ENCODE results near the gene EPS15. TPM values are rescaled to one million over a fixed set of nuclear protein-coding genes. Genes with fewer than 3 reads are reported as not detected.
"Not testable (repeated sequence)": the region's sequence is repeated elsewhere in the genome, so short reads cannot be mapped to it uniquely, and the experiment has no call there.

EPS15 gene
- total and polyA plus RNA-seq, 7 donors: 9.8 to 71.9 (median 46.1) TPM

DNA sequence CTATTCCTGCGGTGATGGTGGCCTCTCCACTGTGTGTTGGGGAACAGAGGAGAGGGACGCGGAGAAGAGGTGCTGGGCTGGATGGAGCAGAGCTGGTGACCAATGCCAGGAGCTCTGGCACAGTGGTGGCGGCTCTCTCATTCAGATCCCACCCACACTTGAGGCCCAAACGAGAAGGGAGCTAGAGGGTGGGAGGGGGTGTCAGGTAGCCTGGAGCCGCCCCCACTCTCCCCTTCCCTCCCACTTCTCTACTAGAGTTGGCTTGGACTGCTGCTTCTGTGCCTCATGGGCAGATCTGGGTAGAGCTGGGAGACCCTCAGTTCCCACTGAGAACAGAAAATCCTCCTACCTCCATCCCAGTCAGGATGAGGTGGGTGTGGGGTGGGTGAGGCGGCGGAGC is 192.2 kb downstream of the EPS15 start:
- Histone ChIP-seq H3K27ac (no peak overlapping the region), H3K4me1 (peaks cover 8% of the 10 kb centered on the region), H3K36me3 (ENCODE audit: insufficient read depth in 1 of 2, low read depth in 1 of 2) (no peaks in the 10 kb centered on the region), H3K27me3 (ENCODE audit: insufficient read depth in 3 of 3, low read length in 2 of 3) (peaks cover 0 to 5% (median 0%) of the 10 kb centered on the region in 3 donors), H3K4me3 (no peak overlapping the region), H3K9me3 (no peaks in the 10 kb centered on the region)
- TF ChIP-seq, protein P1, sequence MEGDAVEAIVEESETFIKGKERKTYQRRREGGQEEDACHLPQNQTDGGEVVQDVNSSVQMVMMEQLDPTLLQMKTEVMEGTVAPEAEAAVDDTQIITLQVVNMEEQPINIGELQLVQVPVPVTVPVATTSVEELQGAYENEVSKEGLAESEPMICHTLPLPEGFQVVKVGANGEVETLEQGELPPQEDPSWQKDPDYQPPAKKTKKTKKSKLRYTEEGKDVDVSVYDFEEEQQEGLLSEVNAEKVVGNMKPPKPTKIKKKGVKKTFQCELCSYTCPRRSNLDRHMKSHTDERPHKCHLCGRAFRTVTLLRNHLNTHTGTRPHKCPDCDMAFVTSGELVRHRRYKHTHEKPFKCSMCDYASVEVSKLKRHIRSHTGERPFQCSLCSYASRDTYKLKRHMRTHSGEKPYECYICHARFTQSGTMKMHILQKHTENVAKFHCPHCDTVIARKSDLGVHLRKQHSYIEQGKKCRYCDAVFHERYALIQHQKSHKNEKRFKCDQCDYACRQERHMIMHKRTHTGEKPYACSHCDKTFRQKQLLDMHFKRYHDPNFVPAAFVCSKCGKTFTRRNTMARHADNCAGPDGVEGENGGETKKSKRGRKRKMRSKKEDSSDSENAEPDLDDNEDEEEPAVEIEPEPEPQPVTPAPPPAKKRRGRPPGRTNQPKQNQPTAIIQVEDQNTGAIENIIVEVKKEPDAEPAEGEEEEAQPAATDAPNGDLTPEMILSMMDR (IDR thresholded peaks at IDR 0.05): no peak
- DNase-seq: no peak
- ATAC-seq: no peak
- intact Hi-C loops (cut with DNase I): no loop called here
- WGBS, 3 donors: 74 to 78% (median 77%) methylated on average over 8 of the region's 8 CpGs

DNA sequence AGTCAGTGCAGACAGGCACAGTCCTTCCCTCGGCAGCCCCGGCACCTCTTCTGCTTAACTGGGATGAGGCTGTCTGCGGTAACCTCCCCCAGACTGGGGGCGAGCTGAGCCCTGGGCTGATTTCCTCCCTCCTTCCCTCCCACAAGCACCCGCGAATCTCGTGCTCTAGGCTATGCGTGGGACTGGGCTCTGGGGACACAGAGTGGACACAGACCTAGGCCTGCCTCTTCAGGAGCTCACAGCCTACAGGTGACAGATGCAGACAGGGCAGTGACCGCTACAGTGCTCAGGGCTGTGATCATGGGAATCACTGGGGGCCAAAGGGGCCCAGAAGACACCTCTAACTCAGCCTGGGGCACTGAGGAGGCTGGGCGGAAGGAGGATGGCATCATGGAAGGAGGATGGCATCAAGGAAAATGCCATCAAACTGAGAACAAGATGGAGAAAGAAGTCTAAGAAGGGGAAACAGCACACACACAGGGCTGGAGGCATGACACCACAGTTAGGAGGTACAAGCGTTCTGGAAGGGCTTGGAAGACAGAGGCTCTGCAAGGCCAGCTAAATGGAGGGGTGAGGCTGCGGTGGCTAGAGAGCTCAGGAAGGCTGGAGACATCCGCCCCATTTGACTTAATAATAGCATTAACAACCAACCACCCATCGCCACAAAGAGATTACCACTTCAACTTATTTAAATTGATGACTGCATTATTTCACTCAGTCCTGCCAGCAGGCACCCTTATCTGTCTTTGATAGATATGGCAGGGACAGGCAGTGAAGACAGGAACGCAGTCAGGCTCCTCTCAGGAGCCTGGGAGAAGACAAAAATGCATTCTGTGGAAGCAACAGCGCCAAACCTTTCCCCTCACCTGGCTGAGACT is 192.9 kb downstream of the EPS15 start:
- Histone ChIP-seq H3K9me3 (no peaks in the 10 kb centered on the region), H3K4me3 (no peak overlapping the region), H3K27ac (no peak overlapping the region), H3K4me1 (peaks cover 3% of the 10 kb centered on the region), H3K36me3 (ENCODE audit: insufficient read depth in 1 of 2, low read depth in 1 of 2) (no peaks in the 10 kb centered on the region), H3K27me3 (ENCODE audit: insufficient read depth in 3 of 3, low read length in 2 of 3) (peaks cover 0 to 5% (median 0%) of the 10 kb centered on the region in 3 donors)
- intact Hi-C loops (cut with DNase I): no loop called here
- 80 to 86% (median 83%) methylated on average over 16 of the region's 16 CpGs for WGBS, 3 donors
- TF ChIP-seq, protein P1 (IDR thresholded peaks at IDR 0.05): no peak
- ATAC-seq (no peak), DNase-seq (no peak)

DNA sequence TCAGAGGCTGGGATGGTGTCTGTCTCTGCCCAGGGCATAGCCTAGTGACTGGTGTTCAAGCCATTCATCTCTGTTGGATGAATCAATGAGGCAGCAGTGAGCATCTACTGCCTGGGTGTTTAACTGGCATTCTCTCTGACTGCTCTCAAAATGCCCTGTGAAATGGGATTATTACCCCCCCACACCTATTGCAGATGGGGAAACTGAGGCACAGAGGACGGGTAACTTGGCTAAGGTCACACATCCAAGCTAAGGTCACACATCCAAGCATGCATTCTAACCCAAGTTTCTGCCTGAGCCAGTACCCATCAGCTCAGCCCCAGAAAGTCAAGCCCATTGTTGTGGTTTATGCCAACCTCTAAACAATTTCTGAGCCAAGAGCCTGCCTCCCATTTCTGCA is 193.7 kb downstream of the EPS15 start:
- Histone ChIP-seq H3K4me3 (no peak overlapping the region), H3K27me3 (ENCODE audit: insufficient read depth in 3 of 3, low read length in 2 of 3) (no peaks in the 10 kb centered on the region), H3K9me3 (no peaks in the 10 kb centered on the region), H3K4me1 (no peaks in the 10 kb centered on the region), H3K36me3 (ENCODE audit: insufficient read depth in 1 of 2, low read depth in 1 of 2) (no peaks in the 10 kb centered on the region), H3K27ac (no peak overlapping the region)
- TF ChIP-seq, protein P1 (IDR thresholded peaks at IDR 0.05): no peak
- ATAC-seq: no peak
- no peak for DNase-seq
- intact Hi-C loops (cut with DNase I): no loop called here
- 78 to 83% (median 79%) methylated on average over 1 of the region's 1 CpG for WGBS, 3 donors

- H3K36me3 ChIP-seq (ENCODE audit: insufficient read depth in 1 of 2, low read depth in 1 of 2); H3K4me1 ChIP-seq; DNase-seq; H3K9me3 ChIP-seq; H3K4me3 ChIP-seq; H3K27ac ChIP-seq; H3K27me3 ChIP-seq (ENCODE audit: insufficient read depth in 3 of 3, low read length in 2 of 3); intact Hi-C loops (cut with DNase I); ATAC-seq: not testable (repeated sequence)
- WGBS, 3 donors: 95 to 96% (median 96%) methylated on average over 7 to 8 of the region's 8 CpGs
These were observed 194.1 kb downstream of the EPS15 start for GRCh38 chr1:51325011-51325385.

GRCh38 chr1:51324251-51325010 is 194.6 kb downstream of the EPS15 start:
- no peaks in the 10 kb centered on the region for H3K36me3 ChIP-seq (ENCODE audit: insufficient read depth in 1 of 2, low read depth in 1 of 2)
- no peaks in the 10 kb centered on the region for H3K9me3 ChIP-seq
- intact Hi-C loops (cut with DNase I): no loop called here
- H3K27me3 ChIP-seq (ENCODE audit: insufficient read depth in 3 of 3, low read length in 2 of 3): no peaks in the 10 kb centered on the region
- ATAC-seq (no peak), DNase-seq (no peak)
- TF ChIP-seq, protein P1 (IDR thresholded peaks at IDR 0.05): no peak
- H3K27ac ChIP-seq: no peak overlapping the region
- 83 to 89% (median 88%) methylated on average over 7 of the region's 7 CpGs for WGBS, 3 donors
- H3K4me3 ChIP-seq: no peak overlapping the region
- no peaks in the 10 kb centered on the region for H3K4me1 ChIP-seq

Data from psoas muscle (tissue), 8 donors.